Measurements from ENCODE around the gene SYNPO2. TPM values are rescaled to one million over a fixed set of nuclear protein-coding genes. Genes with fewer than 3 reads are reported as not detected.

The SYNPO2 gene
- total and polyA plus RNA-seq, 3 donors from 2014 or later = 29.1 to 53.4 (median 44.3) TPM

GRCh38 chr4:118923891-118924290 is 35.2 kb downstream of the SYNPO2 start:
- intact Hi-C loops (cut with DNase I; ENCODE audit: low total_unique reads) = no loop called here
- WGBS, 2 donors = 38 to 70% methylated on average over 3 of the region's 3 CpGs
- Histone ChIP-seq H3K4me1 (peaks cover 21% of the 10 kb centered on the region), H3K4me3 (no peak overlapping the region), H3K36me3 (ENCODE audit: low read depth, missing control alignments) (no peaks in the 10 kb centered on the region), H3K9me3 (no peaks in the 10 kb centered on the region), H3K27me3 (no peaks in the 10 kb centered on the region), H3K27ac (no peak overlapping the region)
- TF ChIP-seq CTCF (IDR thresholded peaks at IDR 0.05) (no peak), POLR2A (IDR thresholded peaks at IDR 0.05) (no peak)
- DNase-seq = no peak

GRCh38 chr4:118927974-118928373 is 39.3 kb downstream of the SYNPO2 start:
- intact Hi-C loops (cut with DNase I; ENCODE audit: low total_unique reads) = no loop called here
- H3K9me3 ChIP-seq = no peaks in the 10 kb centered on the region
- TF ChIP-seq CTCF (IDR thresholded peaks at IDR 0.05) (no peak), POLR2A (IDR thresholded peaks at IDR 0.05) (no peak)
- WGBS, 2 donors = 32 to 53% methylated on average over 1 of the region's 1 CpG
- H3K36me3 ChIP-seq (ENCODE audit: low read depth, missing control alignments) = no peaks in the 10 kb centered on the region
- no peak overlapping the region for H3K4me3 ChIP-seq
- H3K4me1 ChIP-seq = peaks cover 8% of the 10 kb centered on the region
- no peaks in the 10 kb centered on the region for H3K27me3 ChIP-seq
- no peak overlapping the region for H3K27ac ChIP-seq
- peak; percentile 37 for DNase-seq

- Histone ChIP-seq H3K4me1 (peaks cover 8% of the 10 kb centered on the region), H3K9me3 (no peaks in the 10 kb centered on the region), H3K36me3 (ENCODE audit: low read depth, missing control alignments) (no peaks in the 10 kb centered on the region), H3K27ac (no peak overlapping the region), H3K27me3 (no peaks in the 10 kb centered on the region), H3K4me3 (no peak overlapping the region)
- intact Hi-C loops (cut with DNase I; ENCODE audit: low total_unique reads) = no loop called here
- DNase-seq = no peak
- WGBS, 2 donors = 0 to 44% methylated on average over 1 of the region's 1 CpG
- TF ChIP-seq CTCF (IDR thresholded peaks at IDR 0.05) (no peak), POLR2A (IDR thresholded peaks at IDR 0.05) (no peak)
Observed at GRCh38 chr4:118930255-118930654, 41.6 kb downstream of the SYNPO2 start.

GRCh38 chr4:118931786-118932185 is 43.1 kb downstream of the SYNPO2 start:
- Histone ChIP-seq H3K4me3 (no peak overlapping the region), H3K36me3 (ENCODE audit: low read depth, missing control alignments) (no peaks in the 10 kb centered on the region), H3K27me3 (no peaks in the 10 kb centered on the region), H3K4me1 (peaks cover 8% of the 10 kb centered on the region), H3K9me3 (no peaks in the 10 kb centered on the region), H3K27ac (no peak overlapping the region)
- intact Hi-C loops (cut with DNase I; ENCODE audit: low total_unique reads) = no loop called here
- TF ChIP-seq CTCF (IDR thresholded peaks at IDR 0.05) (no peak), POLR2A (IDR thresholded peaks at IDR 0.05) (no peak)
- no peak for DNase-seq
- WGBS, 2 donors = 92 to 97% methylated on average over 2 of the region's 2 CpGs

- no peaks in the 10 kb centered on the region for H3K36me3 ChIP-seq (ENCODE audit: low read depth, missing control alignments)
- H3K27me3 ChIP-seq = no peaks in the 10 kb centered on the region
- intact Hi-C loops (cut with DNase I; ENCODE audit: low total_unique reads) = no loop called here
- no peak for TF ChIP-seq POLR2A (IDR thresholded peaks at IDR 0.05)
- no peak for TF ChIP-seq CTCF (IDR thresholded peaks at IDR 0.05)
- H3K9me3 ChIP-seq = no peaks in the 10 kb centered on the region
- 96% methylated on average over 2 of the region's 2 CpGs for WGBS, 2 donors
- H3K4me1 ChIP-seq = peaks cover 9% of the 10 kb centered on the region
- no peak for DNase-seq
- H3K4me3 ChIP-seq = no peak overlapping the region
- no peak overlapping the region for H3K27ac ChIP-seq
Observed at GRCh38 chr4:118935819-118936218, 47.2 kb downstream of the SYNPO2 start.

All from testis (tissue), 3 donors.